ENCODE measurements around the gene PTGDS.

Gene PTGDS

DNA sequence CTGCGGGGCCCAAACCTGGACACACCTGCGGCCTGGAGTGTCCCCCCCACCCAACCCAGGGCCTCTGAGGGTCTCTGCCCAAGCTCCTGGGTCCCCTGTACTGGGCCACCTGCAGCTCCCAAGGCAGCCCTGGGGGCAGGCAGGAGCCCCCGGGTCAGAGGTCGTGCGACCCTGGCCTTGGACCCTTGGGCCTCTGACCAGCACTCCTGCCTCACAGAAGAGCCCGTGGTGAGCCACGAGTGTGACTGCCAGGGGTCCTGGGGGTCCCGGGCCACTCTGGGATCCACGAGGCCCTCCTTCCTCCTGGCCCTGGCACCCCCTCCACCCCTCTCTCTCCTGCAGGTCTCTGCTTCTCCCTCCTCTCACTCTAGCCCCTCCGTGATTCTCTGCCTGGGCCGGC lies 5.0 kb upstream of the PTGDS start:
- Histone ChIP-seq H3K4me1 (ENCODE audit: control insufficient read depth, insufficient read depth, low read length) (no peaks in the 10 kb centered on the region), H3K27me3 (ENCODE audit: control insufficient read depth, insufficient read depth, low read length) (no peaks in the 10 kb centered on the region), H3K4me3 (ENCODE audit: low read depth, low read length) (no peak overlapping the region), H3K9me3 (ENCODE audit: control insufficient read depth, insufficient read depth, low read length) (no peaks in the 10 kb centered on the region), H3K36me3 (ENCODE audit: control insufficient read depth, insufficient read depth, low read length) (no peaks in the 10 kb centered on the region), H3K9ac (ENCODE audit: low read depth, low read length) (no peak overlapping the region)

- H3K4me3 ChIP-seq (ENCODE audit: low read depth, low read length): no peak overlapping the region
- no peaks in the 10 kb centered on the region for H3K36me3 ChIP-seq (ENCODE audit: control insufficient read depth, insufficient read depth, low read length)
- no peaks in the 10 kb centered on the region for H3K27me3 ChIP-seq (ENCODE audit: control insufficient read depth, insufficient read depth, low read length)
- no peaks in the 10 kb centered on the region for H3K9me3 ChIP-seq (ENCODE audit: control insufficient read depth, insufficient read depth, low read length)
- no peak overlapping the region for H3K9ac ChIP-seq (ENCODE audit: low read depth, low read length)
- no peaks in the 10 kb centered on the region for H3K4me1 ChIP-seq (ENCODE audit: control insufficient read depth, insufficient read depth, low read length)
Observed at GRCh38 chr9:136972743-136973142, 4.6 kb upstream of the PTGDS start.

GRCh38 chr9:136973618-136974617 lies 3.4 kb upstream of the PTGDS start:
- no peaks in the 10 kb centered on the region for H3K27me3 ChIP-seq (ENCODE audit: control insufficient read depth, insufficient read depth, low read length)
- H3K9ac ChIP-seq (ENCODE audit: low read depth, low read length): no peak overlapping the region
- H3K4me1 ChIP-seq (ENCODE audit: control insufficient read depth, insufficient read depth, low read length): no peaks in the 10 kb centered on the region
- no peaks in the 10 kb centered on the region for H3K36me3 ChIP-seq (ENCODE audit: control insufficient read depth, insufficient read depth, low read length)
- H3K4me3 ChIP-seq (ENCODE audit: low read depth, low read length): no peak overlapping the region
- H3K9me3 ChIP-seq (ENCODE audit: control insufficient read depth, insufficient read depth, low read length): no peaks in the 10 kb centered on the region

- Histone ChIP-seq H3K4me3 (ENCODE audit: low read depth, low read length) (no peak overlapping the region), H3K36me3 (ENCODE audit: control insufficient read depth, insufficient read depth, low read length) (no peaks in the 10 kb centered on the region), H3K4me1 (ENCODE audit: control insufficient read depth, insufficient read depth, low read length) (no peaks in the 10 kb centered on the region), H3K9ac (ENCODE audit: low read depth, low read length) (no peak overlapping the region), H3K27me3 (ENCODE audit: control insufficient read depth, insufficient read depth, low read length) (no peaks in the 10 kb centered on the region), H3K9me3 (ENCODE audit: control insufficient read depth, insufficient read depth, low read length) (no peaks in the 10 kb centered on the region)
Observed at GRCh38 chr9:136974817-136975535, 2.3 kb upstream of the PTGDS start.

GRCh38 chr9:136975644-136976043 lies 1.7 kb upstream of the PTGDS start:
- Histone ChIP-seq H3K9ac (ENCODE audit: low read depth, low read length) (no peak overlapping the region), H3K4me3 (ENCODE audit: low read depth, low read length) (no peak overlapping the region), H3K4me1 (ENCODE audit: control insufficient read depth, insufficient read depth, low read length) (no peaks in the 10 kb centered on the region), H3K27me3 (ENCODE audit: control insufficient read depth, insufficient read depth, low read length) (no peaks in the 10 kb centered on the region), H3K36me3 (ENCODE audit: control insufficient read depth, insufficient read depth, low read length) (no peaks in the 10 kb centered on the region), H3K9me3 (ENCODE audit: control insufficient read depth, insufficient read depth, low read length) (no peaks in the 10 kb centered on the region)

- Histone ChIP-seq H3K36me3 (ENCODE audit: control insufficient read depth, insufficient read depth, low read length) (no peaks in the 10 kb centered on the region), H3K4me3 (ENCODE audit: low read depth, low read length) (peak overlapping the region; percentile 68), H3K9ac (ENCODE audit: low read depth, low read length) (no peak overlapping the region), H3K9me3 (ENCODE audit: control insufficient read depth, insufficient read depth, low read length) (no peaks in the 10 kb centered on the region), H3K4me1 (ENCODE audit: control insufficient read depth, insufficient read depth, low read length) (no peaks in the 10 kb centered on the region), H3K27me3 (ENCODE audit: control insufficient read depth, insufficient read depth, low read length) (no peaks in the 10 kb centered on the region)
Observed at GRCh38 chr9:136977649-136978072, 357 bp downstream of the PTGDS start.

DNA sequence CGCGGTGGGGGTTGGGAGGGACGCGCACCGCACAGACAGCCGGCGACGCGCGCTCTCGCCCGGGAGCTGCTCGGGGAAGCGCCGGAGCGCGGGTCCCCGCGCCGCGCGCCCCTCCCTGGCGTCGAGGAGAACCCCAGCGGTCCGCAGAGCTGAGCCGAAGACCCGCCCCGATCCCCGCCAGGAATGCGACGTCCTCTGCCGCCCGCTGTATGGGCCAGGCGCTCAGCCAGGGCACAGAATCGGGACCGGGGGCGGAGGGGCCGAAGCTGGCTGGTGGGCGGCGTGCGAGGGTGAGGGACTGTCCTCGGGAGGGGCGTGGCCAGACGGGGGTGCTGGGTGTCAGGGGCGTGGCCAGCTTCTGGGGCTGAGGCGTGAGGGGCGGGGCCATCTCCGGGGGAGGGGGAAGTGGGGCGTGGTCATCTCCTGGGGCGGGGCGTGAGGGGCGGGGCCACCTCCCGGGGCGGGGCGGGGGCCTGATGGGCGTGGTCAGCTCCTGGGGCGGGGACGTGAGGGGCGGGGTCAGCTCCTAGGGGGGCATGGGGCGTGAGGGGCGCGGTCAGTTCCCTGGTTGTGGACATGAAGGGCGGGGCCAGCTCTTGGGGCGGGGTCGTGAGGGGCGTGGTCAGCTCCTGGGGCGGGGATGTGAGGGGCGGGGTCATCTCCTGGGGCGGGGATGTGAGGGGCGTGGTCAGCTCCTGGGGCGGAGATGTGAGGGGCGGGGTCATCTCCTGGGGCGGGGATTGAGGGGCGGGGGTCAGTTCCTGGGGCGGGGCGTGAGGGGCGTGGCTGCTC lies 965 bp downstream of the PTGDS start:
- Histone ChIP-seq H3K27me3 (ENCODE audit: control insufficient read depth, insufficient read depth, low read length) (no peaks in the 10 kb centered on the region), H3K4me3 (ENCODE audit: low read depth, low read length) (peak overlapping the region; percentile 68), H3K9me3 (ENCODE audit: control insufficient read depth, insufficient read depth, low read length) (no peaks in the 10 kb centered on the region), H3K4me1 (ENCODE audit: control insufficient read depth, insufficient read depth, low read length) (no peaks in the 10 kb centered on the region), H3K9ac (ENCODE audit: low read depth, low read length) (no peak overlapping the region), H3K36me3 (ENCODE audit: control insufficient read depth, insufficient read depth, low read length) (no peaks in the 10 kb centered on the region)

GRCh38 chr9:136978865-136979544 lies 1.7 kb downstream of the PTGDS start:
- peaks cover 5% of the 10 kb centered on the region for H3K27me3 ChIP-seq (ENCODE audit: control insufficient read depth, insufficient read depth, low read length)
- H3K36me3 ChIP-seq (ENCODE audit: control insufficient read depth, insufficient read depth, low read length): no peaks in the 10 kb centered on the region
- peak overlapping the region; percentile 50 for H3K4me3 ChIP-seq (ENCODE audit: low read depth, low read length)
- no peak overlapping the region for H3K9ac ChIP-seq (ENCODE audit: low read depth, low read length)
- no peaks in the 10 kb centered on the region for H3K9me3 ChIP-seq (ENCODE audit: control insufficient read depth, insufficient read depth, low read length)
- H3K4me1 ChIP-seq (ENCODE audit: control insufficient read depth, insufficient read depth, low read length): no peaks in the 10 kb centered on the region

DNA sequence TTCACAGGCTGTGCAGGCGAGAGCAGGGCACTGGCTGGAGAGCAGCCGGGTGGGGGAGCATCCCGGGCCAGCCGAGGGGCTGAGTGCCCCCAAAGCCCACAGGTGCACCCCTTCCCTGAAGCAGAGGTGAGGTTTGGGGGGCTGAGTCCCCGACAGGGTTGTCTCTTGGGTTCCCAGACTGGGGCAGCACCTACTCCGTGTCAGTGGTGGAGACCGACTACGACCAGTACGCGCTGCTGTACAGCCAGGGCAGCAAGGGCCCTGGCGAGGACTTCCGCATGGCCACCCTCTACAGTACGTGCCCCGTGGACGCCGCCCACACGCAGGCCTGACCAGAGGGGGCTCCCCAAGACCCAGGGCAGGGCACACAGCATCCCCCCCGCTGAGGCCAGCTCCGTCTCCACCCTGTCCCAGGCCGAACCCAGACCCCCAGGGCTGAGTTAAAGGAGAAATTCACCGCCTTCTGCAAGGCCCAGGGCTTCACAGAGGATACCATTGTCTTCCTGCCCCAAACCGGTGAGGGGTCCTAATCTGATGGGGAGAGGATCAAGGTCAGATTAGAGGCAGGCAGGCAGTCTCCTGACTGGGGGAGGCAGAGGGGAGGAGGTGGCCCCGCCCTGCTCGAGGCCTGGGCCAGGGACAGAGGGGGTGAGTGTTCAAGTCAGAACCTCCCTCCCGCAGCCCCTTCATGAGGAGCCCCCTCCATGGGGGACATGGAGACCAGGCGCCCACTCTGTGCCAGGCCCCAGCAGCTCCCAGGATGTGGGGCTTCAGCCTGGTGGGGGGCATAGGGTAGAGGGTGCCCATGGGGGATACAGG lies 2.7 kb downstream of the PTGDS start:
- Histone ChIP-seq H3K4me1 (ENCODE audit: control insufficient read depth, insufficient read depth, low read length) (no peaks in the 10 kb centered on the region), H3K9me3 (ENCODE audit: control insufficient read depth, insufficient read depth, low read length) (no peaks in the 10 kb centered on the region), H3K9ac (ENCODE audit: low read depth, low read length) (no peak overlapping the region), H3K36me3 (ENCODE audit: control insufficient read depth, insufficient read depth, low read length) (no peaks in the 10 kb centered on the region), H3K27me3 (ENCODE audit: control insufficient read depth, insufficient read depth, low read length) (peaks cover 8% of the 10 kb centered on the region), H3K4me3 (ENCODE audit: low read depth, low read length) (no peak overlapping the region)

- H3K9me3 ChIP-seq (ENCODE audit: control insufficient read depth, insufficient read depth, low read length): no peaks in the 10 kb centered on the region
- peaks cover 10% of the 10 kb centered on the region for H3K27me3 ChIP-seq (ENCODE audit: control insufficient read depth, insufficient read depth, low read length)
- no peak overlapping the region for H3K4me3 ChIP-seq (ENCODE audit: low read depth, low read length)
- no peaks in the 10 kb centered on the region for H3K4me1 ChIP-seq (ENCODE audit: control insufficient read depth, insufficient read depth, low read length)
- no peaks in the 10 kb centered on the region for H3K36me3 ChIP-seq (ENCODE audit: control insufficient read depth, insufficient read depth, low read length)
- no peak overlapping the region for H3K9ac ChIP-seq (ENCODE audit: low read depth, low read length)
Observed at GRCh38 chr9:136980669-136981478, 3.6 kb downstream of the PTGDS start.
